GM23338 (cell line): Measurements from ENCODE around the gene STAT6. TPM values are rescaled to one million over a fixed set of nuclear protein-coding genes. Genes with fewer than 3 reads are reported as not detected.

Experiments used
- ATAC-seq: fragments of 200-7000 bp; cut with Tn5 transposase; 3 replicates; pipeline ENCODE4 v1.9.1; 2020
- DNase-seq: peaks from one replicate; pipeline ENCODE4 v3.0.0-alpha.2; 2015; ENCODE audit warnings: low spot score
- H2AFZ ChIP-seq: fragments of 200-600 bp; sonication (generic); 2 replicates; pipeline ENCODE4 v1.8.0; 2016; ENCODE audit warnings: antibody characterized with exemption, mild to moderate bottlenecking, moderate library complexity
- H3F3A ChIP-seq: fragments of 200-600 bp; sonication (generic); replicated peaks from 2 replicates; pipeline ENCODE4 v1.8.0; 2017; ENCODE audit warnings: antibody characterized with exemption, mixed run types, low read depth
- H3K27ac ChIP-seq: fragments of 200-600 bp; sonication (generic); 2 replicates; pipeline ENCODE4 v1.6.1; 2016; ENCODE audit warnings: low read depth
- H3K27me3 ChIP-seq: fragments of 200-600 bp; sonication (generic); 2 replicates; pipeline ENCODE4 v1.8.0; 2016; ENCODE audit warnings: mild to moderate bottlenecking, mixed run types, moderate library complexity; ENCODE audit not compliant: insufficient read depth
- H3K36me3 ChIP-seq: fragments of 200-600 bp; sonication (generic); 2 replicates; pipeline ENCODE4 v1.8.0; 2016; ENCODE audit warnings: mild to moderate bottlenecking; ENCODE audit not compliant: insufficient read depth
- H3K4me1 ChIP-seq: fragments of 200-600 bp; sonication (generic); 2 replicates; pipeline ENCODE4 v1.8.0; 2016; ENCODE audit warnings: mild to moderate bottlenecking, moderate library complexity; ENCODE audit not compliant: insufficient read depth
- H3K4me2 ChIP-seq: fragments of 200-600 bp; sonication (generic); 2 replicates; pipeline ENCODE4 v1.7.1; 2017; ENCODE audit warnings: mixed run types
- H3K4me3 ChIP-seq: fragments of 200-600 bp; sonication (generic); 2 replicates; pipeline ENCODE4 v1.6.1; 2016; ENCODE audit warnings: mixed run types
- H3K79me2 ChIP-seq: fragments of 200-600 bp; sonication (generic); replicated peaks from 2 replicates; pipeline ENCODE4 v1.8.0; 2017; ENCODE audit warnings: mild to moderate bottlenecking; ENCODE audit not compliant: insufficient read depth
- H3K9me2 ChIP-seq: fragments of 200-600 bp; sonication (generic); 2 replicates; pipeline ENCODE4 v1.8.0; 2017; ENCODE audit not compliant: insufficient read depth
- H4K20me1 ChIP-seq: fragments of 200-600 bp; sonication (generic); replicated peaks from 2 replicates; pipeline ENCODE4 v1.8.0; 2017; ENCODE audit warnings: mild to moderate bottlenecking; ENCODE audit not compliant: insufficient read depth
- H3K27ac Mint-ChIP-seq: 2 replicates; pipeline ENCODE4 v1.8.0; 2020; ENCODE audit warnings: inconsistent platforms, mild to moderate bottlenecking, moderate library complexity, mixed read lengths
- H3K27me3 Mint-ChIP-seq: 3 replicates; pipeline ENCODE4 v1.8.0; 2022; ENCODE audit warnings: low read depth, mild to moderate bottlenecking, moderate library complexity, mixed read lengths, inconsistent platforms; ENCODE audit not compliant: insufficient read depth, poor library complexity
- H3K36me3 Mint-ChIP-seq: 3 replicates; pipeline ENCODE4 v1.8.0; 2021; ENCODE audit warnings: low read depth, mild to moderate bottlenecking, inconsistent platforms, moderate library complexity, mixed read lengths
- H3K4me1 Mint-ChIP-seq: 3 replicates; pipeline ENCODE4 v1.8.0; 2020; ENCODE audit warnings: mild to moderate bottlenecking, inconsistent platforms, mixed read lengths
- H3K4me3 Mint-ChIP-seq: 3 replicates; pipeline ENCODE4 v1.8.0; 2021; ENCODE audit warnings: moderate library complexity, mild to moderate bottlenecking, inconsistent platforms, mixed read lengths
- H3K9me3 Mint-ChIP-seq: 3 replicates; pipeline ENCODE4 v1.8.0; 2020; ENCODE audit warnings: moderate library complexity, mild to moderate bottlenecking, inconsistent platforms, mixed read lengths
- CREB1 ChIP-seq: fragments of 250-450 bp; sonication (Bioruptor Pico); IDR thresholded peaks from 2 replicates; pipeline ENCODE4 v1.5.0; 2020; ENCODE audit warnings: low read depth, mild to moderate bottlenecking, moderate library complexity
- CTCF ChIP-seq, 2 experiments: fragments of 200-600 bp in 1 of 2; sonication (generic) in 1 of 2; conservative IDR thresholded peaks; 2 replicates each; pipeline versions ENCODE4 v1.5.1 to v1.6.1; 2016 to 2017; ENCODE audit warnings: antibody characterized with exemption in 2 of 2, low read depth in 2 of 2, mild to moderate bottlenecking in 2 of 2, moderate library complexity in 1 of 2
- EZH2 ChIP-seq: fragments of 200-600 bp; sonication (generic); IDR thresholded peaks from one replicate; pipeline ENCODE4 v1.8.0; 2017; ENCODE audit warnings: antibody characterized with exemption, mild to moderate bottlenecking, low read depth; ENCODE audit not compliant: unreplicated experiment
- EZH2phosphoT487 ChIP-seq: fragments of 200-600 bp; sonication (generic); IDR thresholded peaks from one replicate; pipeline ENCODE4 v1.8.1; 2018; ENCODE audit warnings: antibody characterized with exemption; ENCODE audit not compliant: unreplicated experiment
- JUNB ChIP-seq: IDR thresholded peaks from one replicate; pipeline ENCODE4 v1.6.1; 2016; ENCODE audit warnings: antibody characterized with exemption; ENCODE audit not compliant: unreplicated experiment
- NANOG ChIP-seq: IDR thresholded peaks from 2 replicates; pipeline ENCODE4 v1.6.1; 2016; ENCODE audit warnings: antibody characterized with exemption, borderline replicate concordance
- POLR2AphosphoS5 ChIP-seq: IDR thresholded peaks from 2 replicates; pipeline ENCODE4 v1.6.1; 2016; ENCODE audit warnings: antibody characterized with exemption, low read depth
- ZNF114 ChIP-seq: fragments of 250-450 bp; sonication (Bioruptor Pico); IDR thresholded peaks from 2 replicates; pipeline ENCODE4 v1.5.0; 2020; ENCODE audit warnings: mild to moderate bottlenecking, moderate library complexity
- ZNF331 ChIP-seq: fragments of 250-450 bp; sonication (Bioruptor Pico); IDR thresholded peaks from 2 replicates; pipeline ENCODE4 v1.5.0; 2020; ENCODE audit warnings: low read depth, mild to moderate bottlenecking, moderate library complexity
- polyA plus RNA-seq: library from polyadenylated mRNA; unstranded; fragments of >200 nt; fragmentation: Nextera tagmentation; extraction: Ambion mirVana; gene quantifications from 2 replicates; pipeline ENCODE4 v1.2.1, GENCODE V29; 2016
- total RNA-seq: library from RNA; depleted of rRNA; stranded (reverse); fragments of >200 nt; shearing (Covaris generic); gene quantifications from 2 replicates; pipeline ENCODE4 v1.2.3, GENCODE V29; 2014
- TF ChIP-seq, protein P1 (sequence below): fragments of 250-450 bp; sonication (Bioruptor Pico); IDR thresholded peaks from 2 replicates; pipeline ENCODE4 v1.5.0; 2020; ENCODE audit warnings: mild to moderate bottlenecking, moderate library complexity

The STAT6 gene
- total and polyA plus RNA-seq, 2 experiments from 2014 or later = 14.3 to 28.1 TPM

DNA sequence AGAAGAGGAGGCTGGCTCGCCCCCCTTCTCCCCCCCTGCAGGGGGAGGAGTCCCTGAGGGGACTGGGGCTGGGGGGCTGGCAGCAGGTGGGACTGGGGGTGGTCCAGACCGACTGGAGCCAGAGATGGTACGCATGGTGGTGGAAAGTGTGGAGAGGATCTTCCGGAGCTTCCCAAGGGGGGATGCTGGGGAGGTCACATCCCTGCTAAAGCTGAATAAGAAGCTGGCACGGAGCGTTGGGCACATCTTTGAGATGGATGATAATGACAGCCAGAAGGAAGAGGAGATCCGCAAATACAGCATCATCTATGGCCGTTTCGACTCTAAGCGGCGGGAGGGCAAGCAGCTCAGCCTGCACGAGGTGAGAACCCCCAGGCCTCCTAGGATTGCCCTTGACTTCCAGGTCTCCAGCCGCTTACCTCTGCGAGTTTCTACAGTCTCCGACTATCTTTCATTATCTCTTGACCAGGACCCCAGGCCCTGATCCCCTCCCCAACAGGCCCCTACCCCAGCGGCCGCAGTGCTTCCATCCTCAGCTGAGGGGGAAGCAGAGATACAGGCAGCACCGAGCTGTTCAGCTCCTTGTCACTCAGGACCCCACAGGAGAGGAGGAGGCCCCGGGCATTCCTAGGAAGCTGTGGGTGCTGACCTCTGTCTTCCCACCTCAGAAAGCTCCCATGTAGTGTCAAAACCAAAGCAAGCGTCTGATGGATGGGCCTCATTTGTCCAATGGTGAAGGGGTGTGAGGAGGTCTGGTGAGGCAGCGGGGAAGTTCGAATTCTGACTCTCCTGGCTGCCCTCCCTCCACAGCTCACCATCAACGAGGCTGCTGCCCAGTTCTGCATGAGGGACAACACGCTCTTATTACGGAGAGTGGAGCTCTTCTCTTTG is 19.3 kb downstream of the STAT6 start:
- no peak for DNase-seq
- TF ChIP-seq ZNF114 (CRISPR knock-in tag) (no peak), JUNB (no peak), POLR2AphosphoS5 (no peak), EZH2 (no peak), ZNF331 (CRISPR knock-in tag) (no peak), EZH2phosphoT487 (no peak), CTCF (conservative IDR thresholded peaks at IDR 0.05; ENCODE audit: low read depth in 2 of 2) (no peak), CREB1 (CRISPR knock-in tag) (no peak), NANOG (no peak)
- TF ChIP-seq, protein P1, sequence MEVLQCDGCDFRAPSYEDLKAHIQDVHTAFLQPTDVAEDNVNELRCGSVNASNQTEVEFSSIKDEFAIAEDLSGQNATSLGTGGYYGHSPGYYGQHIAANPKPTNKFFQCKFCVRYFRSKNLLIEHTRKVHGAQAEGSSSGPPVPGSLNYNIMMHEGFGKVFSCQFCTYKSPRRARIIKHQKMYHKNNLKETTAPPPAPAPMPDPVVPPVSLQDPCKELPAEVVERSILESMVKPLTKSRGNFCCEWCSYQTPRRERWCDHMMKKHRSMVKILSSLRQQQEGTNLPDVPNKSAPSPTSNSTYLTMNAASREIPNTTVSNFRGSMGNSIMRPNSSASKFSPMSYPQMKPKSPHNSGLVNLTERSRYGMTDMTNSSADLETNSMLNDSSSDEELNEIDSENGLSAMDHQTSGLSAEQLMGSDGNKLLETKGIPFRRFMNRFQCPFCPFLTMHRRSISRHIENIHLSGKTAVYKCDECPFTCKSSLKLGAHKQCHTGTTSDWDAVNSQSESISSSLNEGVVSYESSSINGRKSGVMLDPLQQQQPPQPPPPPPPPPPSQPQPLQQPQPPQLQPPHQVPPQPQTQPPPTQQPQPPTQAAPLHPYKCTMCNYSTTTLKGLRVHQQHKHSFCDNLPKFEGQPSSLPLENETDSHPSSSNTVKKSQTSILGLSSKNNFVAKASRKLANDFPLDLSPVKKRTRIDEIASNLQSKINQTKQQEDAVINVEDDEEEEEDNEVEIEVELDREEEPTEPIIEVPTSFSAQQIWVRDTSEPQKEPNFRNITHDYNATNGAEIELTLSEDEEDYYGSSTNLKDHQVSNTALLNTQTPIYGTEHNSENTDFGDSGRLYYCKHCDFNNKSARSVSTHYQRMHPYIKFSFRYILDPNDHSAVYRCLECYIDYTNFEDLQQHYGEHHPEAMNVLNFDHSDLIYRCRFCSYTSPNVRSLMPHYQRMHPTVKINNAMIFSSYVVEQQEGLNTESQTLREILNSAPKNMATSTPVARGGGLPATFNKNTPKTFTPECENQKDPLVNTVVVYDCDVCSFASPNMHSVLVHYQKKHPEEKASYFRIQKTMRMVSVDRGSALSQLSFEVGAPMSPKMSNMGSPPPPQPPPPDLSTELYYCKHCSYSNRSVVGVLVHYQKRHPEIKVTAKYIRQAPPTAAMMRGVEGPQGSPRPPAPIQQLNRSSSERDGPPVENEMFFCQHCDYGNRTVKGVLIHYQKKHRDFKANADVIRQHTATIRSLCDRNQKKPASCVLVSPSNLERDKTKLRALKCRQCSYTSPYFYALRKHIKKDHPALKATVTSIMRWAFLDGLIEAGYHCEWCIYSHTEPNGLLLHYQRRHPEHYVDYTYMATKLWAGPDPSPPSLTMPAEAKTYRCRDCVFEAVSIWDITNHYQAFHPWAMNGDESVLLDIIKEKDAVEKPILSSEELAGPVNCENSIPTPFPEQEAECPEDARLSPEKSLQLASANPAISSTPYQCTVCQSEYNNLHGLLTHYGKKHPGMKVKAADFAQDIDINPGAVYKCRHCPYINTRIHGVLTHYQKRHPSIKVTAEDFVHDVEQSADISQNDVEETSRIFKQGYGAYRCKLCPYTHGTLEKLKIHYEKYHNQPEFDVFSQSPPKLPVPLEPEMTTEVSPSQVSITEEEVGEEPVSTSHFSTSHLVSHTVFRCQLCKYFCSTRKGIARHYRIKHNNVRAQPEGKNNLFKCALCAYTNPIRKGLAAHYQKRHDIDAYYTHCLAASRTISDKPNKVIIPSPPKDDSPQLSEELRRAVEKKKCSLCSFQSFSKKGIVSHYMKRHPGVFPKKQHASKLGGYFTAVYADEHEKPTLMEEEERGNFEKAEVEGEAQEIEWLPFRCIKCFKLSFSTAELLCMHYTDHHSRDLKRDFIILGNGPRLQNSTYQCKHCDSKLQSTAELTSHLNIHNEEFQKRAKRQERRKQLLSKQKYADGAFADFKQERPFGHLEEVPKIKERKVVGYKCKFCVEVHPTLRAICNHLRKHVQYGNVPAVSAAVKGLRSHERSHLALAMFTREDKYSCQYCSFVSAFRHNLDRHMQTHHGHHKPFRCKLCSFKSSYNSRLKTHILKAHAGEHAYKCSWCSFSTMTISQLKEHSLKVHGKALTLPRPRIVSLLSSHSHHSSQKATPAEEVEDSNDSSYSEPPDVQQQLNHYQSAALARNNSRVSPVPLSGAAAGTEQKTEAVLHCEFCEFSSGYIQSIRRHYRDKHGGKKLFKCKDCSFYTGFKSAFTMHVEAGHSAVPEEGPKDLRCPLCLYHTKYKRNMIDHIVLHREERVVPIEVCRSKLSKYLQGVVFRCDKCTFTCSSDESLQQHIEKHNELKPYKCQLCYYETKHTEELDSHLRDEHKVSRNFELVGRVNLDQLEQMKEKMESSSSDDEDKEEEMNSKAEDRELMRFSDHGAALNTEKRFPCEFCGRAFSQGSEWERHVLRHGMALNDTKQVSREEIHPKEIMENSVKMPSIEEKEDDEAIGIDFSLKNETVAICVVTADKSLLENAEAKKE = no peak
- Histone ChIP-seq H3K4me1 (peaks cover 27% of the 10 kb centered on the region), H3K4me2 (no peak overlapping the region), H3K36me3 (no peaks in the 10 kb centered on the region), H3F3A (peaks cover 19% of the 10 kb centered on the region), H2AFZ (no peak overlapping the region), H4K20me1 (no peaks in the 10 kb centered on the region; the same call in 1 of the 2 replicates), H3K4me3 (no peak overlapping the region), H3K27ac (no peak overlapping the region), H3K27me3 (no peaks in the 10 kb centered on the region), H3K79me2 (peaks cover 8% of the 10 kb centered on the region; the same call in 1 of the 2 replicates), H3K9me2 (no peaks in the 10 kb centered on the region)
- H3K4me1 Mint-ChIP-seq = peaks cover 59% of the 10 kb centered on the region
- peaks cover 42% of the 10 kb centered on the region for H3K27me3 Mint-ChIP-seq
- peak overlapping the region; percentile 35; the same call in 2 of the 3 replicates for H3K4me3 Mint-ChIP-seq
- H3K36me3 Mint-ChIP-seq = peaks cover 57% of the 10 kb centered on the region
- H3K9me3 Mint-ChIP-seq = no peaks in the 10 kb centered on the region
- H3K27ac Mint-ChIP-seq = 0 out of 2 replicates have a peak overlapping the region, but pooled peaks have one; percentile 48
- no peak for ATAC-seq
